DOHH2 (cell line): ENCODE data around the gene GRID1.

Source experiments
- CTCF ChIP-seq: fragments of 200-600 bp; sonication (generic); IDR thresholded peaks from one replicate; pipeline ENCODE4 v1.5.1; 2014; ENCODE audit warnings: antibody characterized with exemption, mild to moderate bottlenecking, low read depth, low read length; ENCODE audit not compliant: poor library complexity, severe bottlenecking
- EZH2phosphoT487 ChIP-seq: fragments of 200-600 bp; sonication (generic); IDR thresholded peaks from 2 replicates; pipeline ENCODE4 v1.6.1; 2017; ENCODE audit warnings: borderline replicate concordance, mild to moderate bottlenecking, antibody characterized with exemption, low read length, moderate library complexity, mixed read lengths

GRCh38 chr10:86190291-86190690, 176.3 kb downstream of the GRID1 start:
- TF ChIP-seq CTCF (no peak), EZH2phosphoT487 (no peak)
